ENCODE results near the gene RPLP2.

RPLP2 gene

GRCh38 chr11:843086-843734 is 33.4 kb downstream of the RPLP2 start:
- peak overlapping the region; percentile 86 for H3K27ac ChIP-seq
- TF ChIP-seq CTCF (conservative IDR thresholded peaks at IDR 0.05) (no peak; the same call in 1 of the 2 replicates), ZFX (IDR thresholded peaks at IDR 0.05) (no peak)

DNA sequence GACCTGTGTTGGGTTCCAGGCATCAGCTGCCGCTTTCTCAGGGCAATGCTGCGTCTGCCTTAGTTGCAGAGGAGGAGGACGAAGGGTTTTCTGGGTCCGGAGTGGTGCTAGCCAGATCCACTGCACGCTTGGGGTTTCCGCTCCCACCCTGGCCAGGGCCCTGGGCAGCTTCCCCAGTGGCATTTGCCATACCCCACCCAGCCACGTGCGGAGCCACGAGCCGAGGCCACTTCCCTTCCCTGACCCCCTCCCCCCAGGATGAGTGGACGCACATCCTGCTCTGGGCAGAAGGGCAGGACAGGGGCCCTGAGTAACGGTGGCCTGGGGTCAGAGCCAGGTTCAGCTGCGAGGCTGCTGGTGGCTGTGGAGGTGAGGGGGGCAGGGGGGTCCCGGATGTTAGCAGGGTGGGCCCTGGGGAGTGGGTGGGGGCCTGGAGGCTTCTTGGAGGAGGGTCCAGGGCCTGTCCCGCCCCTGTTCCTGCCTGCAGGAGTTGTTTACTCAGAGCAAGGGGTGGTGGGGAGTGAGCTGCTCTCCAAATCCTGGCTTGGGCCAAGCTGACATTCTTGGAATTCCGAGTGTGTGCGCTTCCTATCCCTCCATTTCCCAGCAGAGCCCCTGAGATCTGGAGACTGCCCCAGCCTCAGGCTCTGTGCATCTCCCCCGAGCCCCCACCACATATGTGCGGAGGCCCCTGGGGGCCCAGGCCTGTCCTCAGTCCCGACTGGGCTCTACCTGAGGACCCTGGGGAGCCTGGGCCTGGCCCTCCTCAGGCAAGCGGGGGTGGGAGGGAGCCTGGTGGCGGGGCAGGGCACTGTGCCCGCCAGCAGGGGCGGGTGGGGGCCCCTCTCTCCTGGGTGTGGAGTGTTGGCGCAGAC is 34.3 kb downstream of the RPLP2 start:
- H3K27ac ChIP-seq = peak overlapping the region; percentile 86
- TF ChIP-seq CTCF (conservative IDR thresholded peaks at IDR 0.05) (no peak), ZFX (IDR thresholded peaks at IDR 0.05) (no peak)

DNA sequence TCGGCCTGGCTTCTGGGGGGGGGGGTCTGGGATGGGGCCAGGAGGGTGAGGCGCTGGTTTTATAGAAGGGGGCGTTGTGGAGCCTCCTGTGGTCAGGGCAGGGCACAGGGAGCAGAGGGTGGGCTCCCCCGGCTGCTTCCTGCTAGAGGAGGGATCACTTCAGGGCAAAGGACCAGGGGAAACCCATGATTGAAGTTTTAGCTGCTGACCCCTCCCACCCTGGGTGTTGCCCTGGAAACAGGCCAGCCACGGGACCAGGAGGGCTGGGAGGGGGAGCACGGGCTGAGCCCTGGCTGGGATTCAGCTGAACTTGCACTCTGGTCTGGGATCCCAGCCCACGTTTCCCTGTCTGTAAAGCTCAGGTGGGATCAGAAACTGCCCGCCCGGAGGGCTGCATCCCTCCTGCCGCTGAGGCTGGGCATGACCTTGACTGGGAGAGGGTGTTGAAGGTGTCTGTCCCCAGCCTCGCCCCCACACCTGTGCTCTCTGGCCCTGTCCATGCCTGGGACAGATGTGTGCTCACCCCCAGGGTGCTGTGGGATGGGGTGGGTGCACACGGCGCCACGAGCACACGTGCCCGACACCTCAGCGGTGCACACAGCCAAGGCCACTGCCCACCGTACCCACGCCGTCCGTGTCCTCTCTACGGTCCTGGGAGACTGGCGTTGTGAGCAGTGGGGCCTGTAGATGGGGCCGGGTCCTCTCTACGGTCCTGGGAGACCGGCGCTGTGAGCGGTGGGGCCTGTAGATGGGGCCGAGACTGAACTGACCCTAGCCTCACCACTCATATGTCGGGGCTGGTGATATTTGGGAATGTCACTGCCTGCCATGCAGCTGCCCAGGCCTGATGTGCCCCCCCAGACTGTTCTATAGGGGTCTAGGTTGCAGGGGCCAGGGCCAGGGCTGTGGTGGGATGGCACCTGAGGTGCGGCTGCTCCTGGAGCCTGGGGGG is 35.2 kb downstream of the RPLP2 start:
- TF ChIP-seq CTCF (conservative IDR thresholded peaks at IDR 0.05) (no peak), ZFX (IDR thresholded peaks at IDR 0.05) (no peak)
- H3K27ac ChIP-seq = peak overlapping the region; percentile 86; the same call in 1 of the 2 replicates

DNA sequence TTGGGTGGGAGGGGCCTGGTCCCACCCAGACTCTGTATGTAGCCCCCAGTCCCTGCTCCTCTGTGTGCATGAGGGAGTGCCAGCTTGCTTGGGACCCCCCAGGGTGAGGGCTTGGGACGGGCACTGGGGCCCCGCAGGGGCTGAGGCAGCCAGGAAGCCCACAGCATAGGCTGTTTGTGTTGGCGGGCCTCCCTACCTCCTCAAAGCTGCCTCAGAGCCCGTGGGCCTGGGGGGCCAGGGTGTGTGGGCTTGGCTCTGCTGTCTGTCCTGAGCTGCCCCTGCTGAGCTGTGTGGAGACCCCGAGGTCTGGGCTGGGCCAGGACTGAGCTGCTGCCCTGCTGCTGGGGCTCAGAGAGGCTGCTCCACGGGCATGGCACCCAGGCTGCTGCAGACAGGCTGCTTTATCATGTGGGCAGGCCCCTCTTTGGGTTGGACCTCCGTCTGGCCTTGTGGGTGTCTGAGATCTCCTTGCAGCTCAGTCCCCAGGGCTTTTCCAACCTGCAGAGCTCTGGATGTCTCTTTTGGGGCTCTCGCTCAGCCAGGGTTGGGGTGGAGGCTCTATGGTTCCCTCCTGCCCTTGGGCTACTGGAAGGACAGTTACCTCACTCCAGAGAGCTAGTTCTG is 36.2 kb downstream of the RPLP2 start:
- TF ChIP-seq CTCF (conservative IDR thresholded peaks at IDR 0.05) (no peak), ZFX (IDR thresholded peaks at IDR 0.05) (no peak)
- H3K27ac ChIP-seq = no peak overlapping the region

DNA sequence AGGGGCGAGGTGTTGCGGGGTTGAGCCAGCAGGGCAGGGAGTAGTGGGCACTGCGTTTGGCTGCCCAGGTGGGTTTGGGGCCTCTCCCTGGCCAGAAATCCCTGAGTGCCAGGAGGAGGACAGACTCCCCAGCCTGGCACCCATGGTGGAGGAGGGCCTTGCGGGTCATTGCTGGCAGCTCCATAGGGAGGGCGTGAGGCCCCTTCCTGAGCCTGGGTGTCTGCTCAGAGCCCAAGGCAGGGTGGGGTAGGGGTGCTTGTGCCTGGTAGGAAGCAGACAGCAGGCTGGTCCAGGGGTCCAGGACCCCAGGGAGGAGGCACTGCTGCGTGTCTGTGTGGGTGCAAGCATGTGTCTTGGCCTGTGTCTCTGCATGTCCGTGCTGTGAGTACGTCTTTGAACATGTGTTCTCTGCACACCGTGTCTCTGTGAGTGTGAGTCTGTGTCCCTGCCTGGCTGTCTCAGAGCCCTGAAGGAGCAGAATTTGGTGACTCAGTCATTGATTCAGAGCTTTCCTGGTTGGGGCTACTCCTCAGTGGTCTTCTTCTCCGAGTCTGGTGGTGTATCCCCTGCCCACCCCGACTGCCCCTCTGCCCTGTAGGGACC is 36.8 kb downstream of the RPLP2 start:
- H3K27ac ChIP-seq = no peak overlapping the region
- TF ChIP-seq ZFX (IDR thresholded peaks at IDR 0.05) (no peak), CTCF (conservative IDR thresholded peaks at IDR 0.05) (no peak)

GRCh38 chr11:847876-848275 is 38.1 kb downstream of the RPLP2 start:
- TF ChIP-seq ZFX (IDR thresholded peaks at IDR 0.05) (no peak), CTCF (conservative IDR thresholded peaks at IDR 0.05) (no peak)

More at GRCh38 chr11:847876-848275, 38.1 kb downstream of the RPLP2 start:
- H3K27ac ChIP-seq = no peak overlapping the region

Measured in C4-2B (cell line).